K562 (cell line): ENCODE results near the gene SMAD7. TPM values are rescaled to one million over a fixed set of nuclear protein-coding genes. Genes with fewer than 3 reads are reported as not detected.

ENCODE experiments used
- ATAC-seq: fragments of 200-7000 bp; cut with Tn5 transposase; 3 replicates; pipeline ENCODE4 v1.9.1; 2020; ENCODE audit warnings: moderate library complexity
- BruUV-seq: library from RNA; stranded (reverse); fragments of 400-500 nt; replicated peaks from 2 replicates; lab custom pipeline; 2021; lab: Mats Ljungman, UMichigan
- CTCF ChIA-PET: fragments of 300-600 bp; formaldehyde crosslinking; extraction: SDS; loops from one replicate; lab custom pipeline; 2021; ENCODE audit warnings: low intra/inter-chr PET ratio; lab: Yijun Ruan, JAX
- POLR2A ChIA-PET: fragments of 300-600, 350-650 bp; sonication (Branson Sonifier 250); formaldehyde crosslinking; extraction: SDS; loops from one replicate; lab custom pipeline; 2021; ENCODE audit warnings: antibody characterized with exemption, inconsistent platforms; lab: Yijun Ruan, JAX
- DNase-seq, 4 experiments: peaks; one replicate each; pipeline versions ENCODE4 v3.0.0 to v3.0.0-alpha.2; 2011 to 2018; ENCODE audit warnings: low spot score in 3 of 4, mixed read lengths in 3 of 4; ENCODE audit errors: extremely low read depth in 1 of 4
- FAIRE-seq: peaks from 2 replicates; lab custom pipeline; 2011; peaks lifted over from hg19 to GRCh38; lab: Jason Lieb, UNC
- H2AFZ ChIP-seq: 2 replicates; pipeline ENCODE4 v1.6.0; 2011; ENCODE audit warnings: low read depth, low read length, control low read depth, inconsistent platforms
- H3K27ac ChIP-seq: fragments of 200-600 bp; 3 replicates; pipeline ENCODE4 v1.8.0; 2011; ENCODE audit warnings: low read depth, mild to moderate bottlenecking, control low read depth, inconsistent platforms, low read length, moderate library complexity, mixed read lengths; ENCODE audit errors: extremely low read depth
- H3K27me3 ChIP-seq, 2 experiments: fragments of 300-600 bp in 1 of 2; 2 replicates in 1 of 2; 3 replicates in 1 of 2; pipeline versions ENCODE4 v1.6.0 to v1.8.0; 2011; ENCODE audit warnings: inconsistent platforms in 2 of 2, low read length in 2 of 2, mild to moderate bottlenecking in 1 of 2, mixed read lengths in 1 of 2, moderate library complexity in 1 of 2; ENCODE audit not compliant: control insufficient read depth in 2 of 2, insufficient read depth in 2 of 2
- H3K36me3 ChIP-seq: fragments of 300-600 bp; 3 replicates; pipeline ENCODE4 v1.8.0; 2011; ENCODE audit warnings: mild to moderate bottlenecking, low read length, inconsistent platforms; ENCODE audit not compliant: control insufficient read depth, insufficient read depth
- H3K4me1 ChIP-seq, 2 experiments: fragments of 200-600 bp in 1 of 2; replicated peaks in 1 of 2; 2 replicates in 1 of 2; 3 replicates in 1 of 2; pipeline versions ENCODE4 v1.5.1 to v1.8.0; 2011; ENCODE audit warnings: inconsistent platforms in 2 of 2, low read length in 2 of 2, mild to moderate bottlenecking in 1 of 2, mixed read lengths in 1 of 2, moderate library complexity in 1 of 2; ENCODE audit not compliant: control insufficient read depth in 2 of 2, insufficient read depth in 2 of 2
- H3K4me2 ChIP-seq: 2 replicates; pipeline ENCODE4 v1.6.1; 2011; ENCODE audit warnings: low read length, control low read depth, inconsistent platforms, mixed read lengths; ENCODE audit not compliant: insufficient read depth
- H3K4me3 ChIP-seq: fragments of 200-600 bp; sonication (generic), shearing (Covaris generic); 2 replicates; pipeline ENCODE4 v1.5.1; 2016; ENCODE audit warnings: control low read depth, inconsistent platforms
- H3K79me2 ChIP-seq: fragments of 200-600 bp; 3 replicates; pipeline ENCODE4 v1.8.0; 2011; ENCODE audit warnings: low read length, inconsistent platforms; ENCODE audit not compliant: control insufficient read depth, insufficient read depth
- H3K9ac ChIP-seq, 2 experiments: 2 replicates each; pipeline versions ENCODE4 v1.6.0 to v1.6.1; 2011; ENCODE audit warnings: low read depth in 2 of 2, low read length in 2 of 2, control low read depth in 1 of 2, inconsistent platforms in 1 of 2, mild to moderate bottlenecking in 1 of 2, mixed read lengths in 1 of 2; ENCODE audit not compliant: insufficient read depth in 1 of 2
- H3K9me1 ChIP-seq: one replicate; pipeline ENCODE4 v1.6.0; 2011; ENCODE audit warnings: inconsistent platforms, mild to moderate bottlenecking, low read length, moderate library complexity; ENCODE audit not compliant: control insufficient read depth, insufficient read depth
- H3K9me3 ChIP-seq: replicated peaks from 2 replicates; pipeline ENCODE4 v1.5.1; 2011; ENCODE audit warnings: low read depth, low read length, inconsistent platforms; ENCODE audit not compliant: control insufficient read depth, insufficient read depth
- H4K20me1 ChIP-seq: replicated peaks from 2 replicates; pipeline ENCODE4 v1.6.1; 2011; ENCODE audit warnings: low read length, inconsistent platforms, mixed read lengths; ENCODE audit not compliant: control insufficient read depth, insufficient read depth
- CCNT2 ChIP-seq: IDR thresholded peaks from 2 replicates; pipeline ENCODE4 v1.6.1; 2011; ENCODE audit warnings: borderline replicate concordance, low read depth, mild to moderate bottlenecking, moderate library complexity, mixed read lengths, low read length; ENCODE audit not compliant: insufficient read length; ENCODE audit errors: extremely low read depth
- HNRNPH1 ChIP-seq: fragments of 200-400 bp; formaldehyde crosslinking; optimal IDR thresholded peaks from 2 replicates; pipeline ENCODE3; 2017; ENCODE audit warnings: low read depth, mild to moderate bottlenecking, low read length, moderate library complexity
- HSF4 ChIP-seq: fragments of 250-450 bp; sonication (Bioruptor Pico); IDR thresholded peaks from 2 replicates; pipeline ENCODE4 v2.1.2; 2022; ENCODE audit warnings: mild to moderate bottlenecking, moderate library complexity, borderline replicate concordance
- NELFE ChIP-seq: IDR thresholded peaks from 2 replicates; pipeline ENCODE4 v1.6.1; 2011; ENCODE audit warnings: mild to moderate bottlenecking; ENCODE audit not compliant: insufficient read depth, insufficient read length
- PTTG1 ChIP-seq: fragments of 450-650 bp; IDR thresholded peaks from 2 replicates; pipeline ENCODE4 v1.6.1; 2016; ENCODE audit warnings: low read depth, mild to moderate bottlenecking, missing genetic modification characterization, missing compliant biosample characterization
- RBFOX2 ChIP-seq: fragments of 200-400 bp; formaldehyde crosslinking; IDR thresholded peaks from 2 replicates; pipeline ENCODE4 v1.6.1; 2017; ENCODE audit warnings: low read depth, mild to moderate bottlenecking, low read length, moderate library complexity
- TCF3 ChIP-seq: sonication (generic); formaldehyde crosslinking; IDR thresholded peaks from 2 replicates; pipeline ENCODE4 v1.4.0; 2020; ENCODE audit warnings: mild to moderate bottlenecking, missing genetic modification reagents
- TCF7L2 ChIP-seq: fragments of 150-350 bp; IDR thresholded peaks from 2 replicates; pipeline ENCODE4 v1.6.1; 2016; ENCODE audit warnings: low read depth, mild to moderate bottlenecking, low read length, moderate library complexity
- ZFP30 ChIP-seq: fragments of 250-450 bp; sonication (Bioruptor Pico); IDR thresholded peaks from 2 replicates; pipeline ENCODE4 v1.8.0; 2022; ENCODE audit warnings: moderate library complexity, mild to moderate bottlenecking, inconsistent platforms, borderline replicate concordance
- WGBS: fragments of 100-300 bp; shearing (Covaris generic); methylation state at CpG from one replicate; pipeline ENCODE4 v1.1.6; 2016; ENCODE audit warnings: low coverage, mixed read lengths; ENCODE audit not compliant: insufficient coverage; ENCODE audit errors: missing lambda C conversion rate; 5-methylcytosine and 5-hydroxymethylcytosine counted together
- in situ Hi-C: fragments of 300-500 bp; cut with MboI; formaldehyde crosslinking; loops from 4 replicates; pipeline ENCODE4 v1.15.0; 2018; ENCODE audit warnings: inconsistent platforms, mixed read lengths
- intact Hi-C: fragments of 100-400 bp; cut with micrococcal nuclease; formaldehyde crosslinking; loops from 2 replicates; pipeline ENCODE4 v1.14.2; 2022
- polyA plus RNA-seq, 8 experiments: library from polyadenylated mRNA; depleted of rRNA in 4 of 8; stranded (reverse) in 5 of 8; unstranded in 3 of 8; fragments of >200 nt; fragmentation: Nextera tagmentation in 2 of 8; fragmentation: Illumina TruSeq in 1 of 8; extraction: Ambion mirVana in 2 of 8; extraction: Trizol in 1 of 8; gene quantifications; 2 replicates each; pipeline versions ENCODE4 v1.2.1 to v1.2.3, GENCODE V29; 2011 to 2014; ENCODE audit warnings: inconsistent platforms in 1 of 8, missing spikeins in 1 of 8
- total RNA-seq, 7 experiments: library from RNA; depleted of rRNA in 6 of 7; stranded (reverse); fragments of >200 nt in 6 of 7; fragmentation: Illumina TruSeq in 2 of 7; extraction: Trizol in 2 of 7; gene quantifications; 2 replicates each; pipeline versions ENCODE4 v1.2.1 to v1.2.3, GENCODE V29; 2011 to 2021; ENCODE audit warnings: low replicate concordance in 1 of 7
- TF ChIP-seq, protein P1 (sequence below): fragments of 450-650 bp; IDR thresholded peaks from 2 replicates; pipeline ENCODE4 v1.6.1; 2014; ENCODE audit warnings: low read depth, mild to moderate bottlenecking, moderate library complexity, borderline replicate concordance
- TF ChIP-seq, protein P2 (sequence below): fragments of 250-450 bp; sonication (Bioruptor Pico); IDR thresholded peaks from 2 replicates; pipeline ENCODE4 v1.8.0; 2021; ENCODE audit warnings: borderline replicate concordance, mild to moderate bottlenecking, moderate library complexity; ENCODE audit not compliant: poor library complexity, severe bottlenecking
- TF ChIP-seq, protein P3 (sequence below): fragments of 450-650 bp; formaldehyde crosslinking; IDR thresholded peaks from 2 replicates; pipeline ENCODE4 v1.4.0; 2020; ENCODE audit warnings: mild to moderate bottlenecking

Gene SMAD7
- total and polyA plus RNA-seq, 9 of the 15 experiments (the other 6 are each of a cell fraction or from before 2014, with no cell fraction given), result 0.13 to 3.0 (median 1.6) TPM

DNA sequence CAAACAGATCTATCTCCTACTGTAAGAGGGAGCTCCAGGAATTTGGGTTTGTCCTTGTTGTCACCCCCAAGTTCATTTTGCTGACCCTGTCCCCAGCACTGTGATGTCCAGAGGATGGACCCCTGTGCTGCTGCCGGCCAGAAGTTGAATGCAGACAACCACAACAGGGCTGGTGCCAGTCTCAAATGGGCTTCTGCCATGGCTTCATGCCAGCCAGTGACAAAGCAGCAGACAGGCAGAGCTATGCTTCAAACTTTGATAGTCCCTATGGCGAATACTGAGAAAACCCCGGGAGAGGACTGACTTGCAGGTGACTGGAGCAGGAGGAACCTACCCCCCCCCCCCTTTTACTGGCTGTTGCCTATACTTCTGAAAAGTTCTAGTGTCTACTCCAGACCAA lies 3.2 kb downstream of the SMAD7 start:
- peaks cover 11 to 41% of the 10 kb centered on the region in 2 experiments for H3K4me1 ChIP-seq
- no peaks in the 10 kb centered on the region for H3K36me3 ChIP-seq
- FAIRE-seq (no peak), DNase-seq (no peak), ATAC-seq (no peak)
- CTCF ChIA-PET, result no interaction called here
- H3K9ac ChIP-seq, result no peak overlapping the region
- H3K4me2 ChIP-seq, result no peak overlapping the region
- in situ Hi-C loops (no loop called here), intact Hi-C loops (loop anchor here (5.0 kb wide), 1 partner anchor 165 kb away; no protein-coding TSS in a partner anchor)
- no peak overlapping the region for H3K4me3 ChIP-seq
- H3K27ac ChIP-seq, result no peak overlapping the region
- peaks cover 11% of the 10 kb centered on the region; the same call in 2 of the 3 replicates for H3K79me2 ChIP-seq
- no TSS peak for BruUV-seq
- no peaks in the 10 kb centered on the region for H3K9me3 ChIP-seq
- POLR2A ChIA-PET, result interaction anchor here (0.7 kb wide), 1 partner anchor 283 kb away, joined by 3 read pairs; no protein-coding TSS in a partner anchor
- TF ChIP-seq PTTG1 (tag) (no peak), ZFP30 (CRISPR knock-in tag) (no peak)
- H3K27me3 ChIP-seq, result peaks cover 0 to 12% of the 10 kb centered on the region in 2 experiments; a peak in 2 of 5 replicates
- H2AFZ ChIP-seq, result no peak overlapping the region
- H3K9me1 ChIP-seq, result peaks cover 3% of the 10 kb centered on the region
- WGBS, result 84% methylated on average over 3 of the region's 3 CpGs
- H4K20me1 ChIP-seq, result peaks cover 5% of the 10 kb centered on the region; the same call in 1 of the 2 replicates

DNA sequence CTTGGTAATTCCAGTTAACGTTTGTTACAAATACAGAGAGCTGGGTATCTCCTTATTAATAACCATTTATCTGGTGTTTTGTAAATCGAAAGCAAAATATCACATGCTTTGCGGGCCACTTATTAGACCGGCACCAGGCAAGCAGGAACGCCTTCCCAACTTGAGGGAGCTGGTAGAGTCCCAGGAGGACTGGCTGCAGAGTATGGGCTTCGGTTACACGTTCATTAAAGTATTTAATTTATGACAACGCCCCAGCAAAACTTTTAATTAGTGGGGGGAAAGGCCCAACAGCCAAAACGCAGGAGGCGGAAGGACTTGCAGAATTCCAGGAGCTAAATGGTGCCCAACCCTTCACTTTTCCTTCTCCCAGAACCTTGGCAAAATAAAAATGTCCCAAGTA lies 3.7 kb downstream of the SMAD7 start:
- 92% methylated on average over 9 of the region's 10 CpGs for WGBS
- H3K9ac ChIP-seq, result no peak overlapping the region
- no peaks in the 10 kb centered on the region for H3K9me3 ChIP-seq
- no TSS peak for BruUV-seq
- intact Hi-C loops (loop anchor here (5.0 kb wide), 1 partner anchor 165 kb away; no protein-coding TSS in a partner anchor), in situ Hi-C loops (no loop called here)
- ChIA-PET CTCF (no interaction called here), POLR2A (no interaction called here)
- H3K79me2 ChIP-seq, result peaks cover 11% of the 10 kb centered on the region; the same call in 2 of the 3 replicates
- H4K20me1 ChIP-seq, result peaks cover 5% of the 10 kb centered on the region; the same call in 1 of the 2 replicates
- peaks cover 0 to 12% of the 10 kb centered on the region in 2 experiments; a peak in 2 of 5 replicates for H3K27me3 ChIP-seq
- no peak overlapping the region for H2AFZ ChIP-seq
- DNase-seq (no peak), ATAC-seq (no peak), FAIRE-seq (no peak)
- H3K4me2 ChIP-seq, result no peak overlapping the region
- no peak overlapping the region for H3K4me3 ChIP-seq
- no peaks in the 10 kb centered on the region for H3K36me3 ChIP-seq
- no peak overlapping the region for H3K27ac ChIP-seq
- H3K9me1 ChIP-seq, result peaks cover 3% of the 10 kb centered on the region
- peaks cover 14 to 36% of the 10 kb centered on the region in 2 experiments for H3K4me1 ChIP-seq
- TF ChIP-seq, protein P1, sequence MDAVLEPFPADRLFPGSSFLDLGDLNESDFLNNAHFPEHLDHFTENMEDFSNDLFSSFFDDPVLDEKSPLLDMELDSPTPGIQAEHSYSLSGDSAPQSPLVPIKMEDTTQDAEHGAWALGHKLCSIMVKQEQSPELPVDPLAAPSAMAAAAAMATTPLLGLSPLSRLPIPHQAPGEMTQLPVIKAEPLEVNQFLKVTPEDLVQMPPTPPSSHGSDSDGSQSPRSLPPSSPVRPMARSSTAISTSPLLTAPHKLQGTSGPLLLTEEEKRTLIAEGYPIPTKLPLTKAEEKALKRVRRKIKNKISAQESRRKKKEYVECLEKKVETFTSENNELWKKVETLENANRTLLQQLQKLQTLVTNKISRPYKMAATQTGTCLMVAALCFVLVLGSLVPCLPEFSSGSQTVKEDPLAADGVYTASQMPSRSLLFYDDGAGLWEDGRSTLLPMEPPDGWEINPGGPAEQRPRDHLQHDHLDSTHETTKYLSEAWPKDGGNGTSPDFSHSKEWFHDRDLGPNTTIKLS, result no peak
- TF ChIP-seq, protein P2, sequence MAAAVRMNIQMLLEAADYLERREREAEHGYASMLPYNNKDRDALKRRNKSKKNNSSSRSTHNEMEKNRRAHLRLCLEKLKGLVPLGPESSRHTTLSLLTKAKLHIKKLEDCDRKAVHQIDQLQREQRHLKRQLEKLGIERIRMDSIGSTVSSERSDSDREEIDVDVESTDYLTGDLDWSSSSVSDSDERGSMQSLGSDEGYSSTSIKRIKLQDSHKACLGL (CRISPR knock-in tag), result no peak
- TF ChIP-seq, protein P3, sequence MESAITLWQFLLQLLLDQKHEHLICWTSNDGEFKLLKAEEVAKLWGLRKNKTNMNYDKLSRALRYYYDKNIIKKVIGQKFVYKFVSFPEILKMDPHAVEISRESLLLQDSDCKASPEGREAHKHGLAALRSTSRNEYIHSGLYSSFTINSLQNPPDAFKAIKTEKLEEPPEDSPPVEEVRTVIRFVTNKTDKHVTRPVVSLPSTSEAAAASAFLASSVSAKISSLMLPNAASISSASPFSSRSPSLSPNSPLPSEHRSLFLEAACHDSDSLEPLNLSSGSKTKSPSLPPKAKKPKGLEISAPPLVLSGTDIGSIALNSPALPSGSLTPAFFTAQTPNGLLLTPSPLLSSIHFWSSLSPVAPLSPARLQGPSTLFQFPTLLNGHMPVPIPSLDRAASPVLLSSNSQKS (CRISPR knock-in tag), result no peak
- TF ChIP-seq TCF3, result no peak
- TF ChIP-seq TCF7L2, result no peak
- no peak for TF ChIP-seq RBFOX2
- no peak for TF ChIP-seq CCNT2
- no peak for TF ChIP-seq HNRNPH1
- TF ChIP-seq NELFE, result no peak
- no peak for TF ChIP-seq HSF4 (CRISPR knock-in tag)
